ENCODE data around the gene MTCL1. TPM values are rescaled to one million over a fixed set of nuclear protein-coding genes. Genes with fewer than 3 reads are reported as not detected.

MTCL1 gene
- polyA plus RNA-seq, 1 experiment = 29.8 TPM

DNA sequence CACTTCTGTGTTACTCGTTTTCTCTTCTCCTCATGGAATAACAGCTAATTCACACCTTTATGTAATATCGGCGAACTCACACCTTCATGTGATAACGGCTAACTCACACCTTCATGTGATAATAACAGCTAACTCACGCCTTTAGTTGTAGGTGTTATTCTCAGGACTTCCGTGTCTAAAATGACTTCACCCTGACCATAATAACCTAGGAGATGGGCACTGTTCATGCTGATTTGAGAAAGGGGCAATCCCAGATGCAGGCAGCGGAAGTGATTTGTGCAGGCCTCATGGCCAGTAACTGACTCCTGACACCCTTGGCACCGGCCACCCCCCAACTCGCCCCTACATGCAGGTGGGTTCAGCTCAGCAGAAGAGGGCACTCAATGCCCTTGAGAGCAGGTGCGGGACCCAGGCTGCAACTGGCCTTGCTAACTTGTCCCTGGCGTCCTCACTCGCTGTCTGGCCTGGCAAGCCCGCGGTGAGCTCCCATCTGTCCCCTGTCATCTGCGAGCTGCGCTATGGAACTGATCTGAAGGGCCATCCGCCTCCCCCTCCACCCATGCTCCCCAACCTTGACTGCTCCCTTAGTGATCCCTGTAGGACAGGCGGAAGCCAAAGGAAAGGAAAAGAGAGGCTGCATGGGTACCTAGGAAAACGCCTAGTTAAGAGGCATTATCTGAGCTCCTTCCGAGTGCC lies 42.6 kb upstream of the MTCL1 start:
- Histone ChIP-seq H3K27me3 (ENCODE audit: control insufficient read depth, insufficient read depth, low read length) (no peaks in the 10 kb centered on the region), H3K4me3 (ENCODE audit: low read depth, low read length) (no peak overlapping the region), H3K36me3 (ENCODE audit: control insufficient read depth, insufficient read depth, low read length) (no peaks in the 10 kb centered on the region)
- ChIA-PET CTCF (interaction anchor here (4.1 kb wide), 1 partner anchor 326 kb away, joined by 16 read pairs; no protein-coding TSS in a partner anchor), POLR2A (no interaction called here)
- TF ChIP-seq, protein P1, sequence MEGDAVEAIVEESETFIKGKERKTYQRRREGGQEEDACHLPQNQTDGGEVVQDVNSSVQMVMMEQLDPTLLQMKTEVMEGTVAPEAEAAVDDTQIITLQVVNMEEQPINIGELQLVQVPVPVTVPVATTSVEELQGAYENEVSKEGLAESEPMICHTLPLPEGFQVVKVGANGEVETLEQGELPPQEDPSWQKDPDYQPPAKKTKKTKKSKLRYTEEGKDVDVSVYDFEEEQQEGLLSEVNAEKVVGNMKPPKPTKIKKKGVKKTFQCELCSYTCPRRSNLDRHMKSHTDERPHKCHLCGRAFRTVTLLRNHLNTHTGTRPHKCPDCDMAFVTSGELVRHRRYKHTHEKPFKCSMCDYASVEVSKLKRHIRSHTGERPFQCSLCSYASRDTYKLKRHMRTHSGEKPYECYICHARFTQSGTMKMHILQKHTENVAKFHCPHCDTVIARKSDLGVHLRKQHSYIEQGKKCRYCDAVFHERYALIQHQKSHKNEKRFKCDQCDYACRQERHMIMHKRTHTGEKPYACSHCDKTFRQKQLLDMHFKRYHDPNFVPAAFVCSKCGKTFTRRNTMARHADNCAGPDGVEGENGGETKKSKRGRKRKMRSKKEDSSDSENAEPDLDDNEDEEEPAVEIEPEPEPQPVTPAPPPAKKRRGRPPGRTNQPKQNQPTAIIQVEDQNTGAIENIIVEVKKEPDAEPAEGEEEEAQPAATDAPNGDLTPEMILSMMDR (IDR thresholded peaks at IDR 0.05; ENCODE audit: insufficient read depth, low read depth, low read length) = no peak
- DNase-seq (ENCODE audit: low read depth) = no peak

- TF ChIP-seq, protein P1 (IDR thresholded peaks at IDR 0.05; ENCODE audit: insufficient read depth, low read depth, low read length) = no peak
- ChIA-PET CTCF (interaction anchor here (1.0 to 3.2 kb wide), 4 partner anchors 9 to 320 kb away, joined by 3 to 9 read pairs (median 3); no protein-coding TSS in a partner anchor), POLR2A (no interaction called here)
- DNase-seq (ENCODE audit: low read depth) = no peak
- Histone ChIP-seq H3K4me3 (ENCODE audit: low read depth, low read length) (no peak overlapping the region), H3K36me3 (ENCODE audit: control insufficient read depth, insufficient read depth, low read length) (no peaks in the 10 kb centered on the region), H3K27me3 (ENCODE audit: control insufficient read depth, insufficient read depth, low read length) (no peaks in the 10 kb centered on the region)
Measured at GRCh38 chr18:8667846-8668245, 37.5 kb upstream of the MTCL1 start.

DNA sequence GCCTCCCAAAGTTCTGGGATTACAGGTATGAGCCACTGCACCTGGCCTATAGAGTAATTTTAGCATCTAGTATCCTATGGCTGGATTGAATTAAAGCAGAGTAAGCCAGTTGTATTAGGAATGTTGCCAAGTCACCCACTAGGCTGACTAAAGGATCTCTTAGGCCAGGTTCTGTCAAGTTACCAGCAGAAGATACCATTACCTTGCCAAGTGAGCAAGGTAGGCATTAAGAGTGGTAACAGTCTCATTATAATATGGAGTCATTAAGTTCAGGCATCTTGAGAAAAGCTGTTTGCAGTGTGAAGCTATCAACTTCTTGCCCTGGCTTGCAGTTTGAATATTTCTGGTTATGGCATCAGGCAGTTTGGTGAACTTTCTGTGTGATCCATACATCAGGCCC lies 37.0 kb upstream of the MTCL1 start:
- TF ChIP-seq, protein P1 (IDR thresholded peaks at IDR 0.05; ENCODE audit: insufficient read depth, low read depth, low read length) = no peak
- no peak overlapping the region for H3K4me3 ChIP-seq (ENCODE audit: low read depth, low read length)
- CTCF ChIA-PET = interaction anchor here (1.0 to 3.2 kb wide), 3 partner anchors 9 to 320 kb away, joined by 3 to 9 read pairs (median 3); no protein-coding TSS in a partner anchor
- DNase-seq (ENCODE audit: low read depth) = no peak
- H3K36me3 ChIP-seq (ENCODE audit: control insufficient read depth, insufficient read depth, low read length) = no peaks in the 10 kb centered on the region
- POLR2A ChIA-PET = no interaction called here
- H3K27me3 ChIP-seq (ENCODE audit: control insufficient read depth, insufficient read depth, low read length) = no peaks in the 10 kb centered on the region

GRCh38 chr18:8669571-8669970 lies 35.8 kb upstream of the MTCL1 start:
- Histone ChIP-seq H3K27me3 (ENCODE audit: control insufficient read depth, insufficient read depth, low read length) (no peaks in the 10 kb centered on the region), H3K4me3 (ENCODE audit: low read depth, low read length) (no peak overlapping the region), H3K36me3 (ENCODE audit: control insufficient read depth, insufficient read depth, low read length) (no peaks in the 10 kb centered on the region)
- ChIA-PET CTCF (interaction anchor here (3.2 kb wide), 1 partner anchor 11 kb away, joined by 9 read pairs; no protein-coding TSS in a partner anchor), POLR2A (no interaction called here)
- TF ChIP-seq, protein P1 (IDR thresholded peaks at IDR 0.05; ENCODE audit: insufficient read depth, low read depth, low read length) = no peak
- DNase-seq (ENCODE audit: low read depth) = no peak

- TF ChIP-seq, protein P1 (IDR thresholded peaks at IDR 0.05; ENCODE audit: insufficient read depth, low read depth, low read length) = no peak
- ChIA-PET POLR2A (no interaction called here), CTCF (interaction anchor here (1.0 kb wide), 1 partner anchor 309 kb away, joined by 3 read pairs; no protein-coding TSS in a partner anchor)
Measured at GRCh38 chr18:8673256-8674209, 31.8 kb upstream of the MTCL1 start.

More at GRCh38 chr18:8673256-8674209, 31.8 kb upstream of the MTCL1 start:
- Histone ChIP-seq H3K4me3 (ENCODE audit: low read depth, low read length) (no peak overlapping the region), H3K27me3 (ENCODE audit: control insufficient read depth, insufficient read depth, low read length) (no peaks in the 10 kb centered on the region), H3K36me3 (ENCODE audit: control insufficient read depth, insufficient read depth, low read length) (no peaks in the 10 kb centered on the region)
- DNase-seq (ENCODE audit: low read depth) = no peak

Data from BJ (cell line).